ENCODE data around the gene MRGPRD.

MRGPRD gene

GRCh38 chr11:68946416-68947090 lies 34.2 kb downstream of the MRGPRD start:
- DNase-seq: no peak

DNA sequence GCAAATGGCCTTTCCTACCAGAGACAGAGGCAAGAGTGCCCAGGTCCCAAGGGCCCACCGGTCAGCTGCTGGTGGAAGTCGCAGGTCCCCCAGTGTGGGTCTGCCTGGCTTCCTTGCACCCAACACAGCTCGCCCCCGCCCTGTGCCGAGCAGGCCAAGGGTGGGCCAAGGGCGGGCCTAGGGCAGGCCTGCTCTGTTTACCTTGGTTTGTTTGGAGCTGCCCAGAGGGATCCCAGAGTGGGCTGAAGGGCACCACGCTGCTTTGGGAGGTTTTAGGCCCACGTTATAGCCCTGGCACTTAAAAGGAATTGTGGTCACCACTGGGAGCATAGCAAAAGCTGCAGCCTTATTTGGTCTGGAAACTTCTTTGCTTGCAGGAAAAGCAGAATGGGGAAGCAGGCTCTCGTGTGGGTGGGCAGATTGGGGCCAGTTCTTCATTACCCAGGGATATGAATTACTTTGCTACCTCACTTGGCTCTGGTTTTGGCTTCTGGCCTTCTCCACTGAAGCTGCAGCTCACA lies 38.0 kb downstream of the MRGPRD start:
- no peak for DNase-seq

GRCh38 chr11:68942095-68942620 lies 38.6 kb downstream of the MRGPRD start:
- no peak for DNase-seq

DNA sequence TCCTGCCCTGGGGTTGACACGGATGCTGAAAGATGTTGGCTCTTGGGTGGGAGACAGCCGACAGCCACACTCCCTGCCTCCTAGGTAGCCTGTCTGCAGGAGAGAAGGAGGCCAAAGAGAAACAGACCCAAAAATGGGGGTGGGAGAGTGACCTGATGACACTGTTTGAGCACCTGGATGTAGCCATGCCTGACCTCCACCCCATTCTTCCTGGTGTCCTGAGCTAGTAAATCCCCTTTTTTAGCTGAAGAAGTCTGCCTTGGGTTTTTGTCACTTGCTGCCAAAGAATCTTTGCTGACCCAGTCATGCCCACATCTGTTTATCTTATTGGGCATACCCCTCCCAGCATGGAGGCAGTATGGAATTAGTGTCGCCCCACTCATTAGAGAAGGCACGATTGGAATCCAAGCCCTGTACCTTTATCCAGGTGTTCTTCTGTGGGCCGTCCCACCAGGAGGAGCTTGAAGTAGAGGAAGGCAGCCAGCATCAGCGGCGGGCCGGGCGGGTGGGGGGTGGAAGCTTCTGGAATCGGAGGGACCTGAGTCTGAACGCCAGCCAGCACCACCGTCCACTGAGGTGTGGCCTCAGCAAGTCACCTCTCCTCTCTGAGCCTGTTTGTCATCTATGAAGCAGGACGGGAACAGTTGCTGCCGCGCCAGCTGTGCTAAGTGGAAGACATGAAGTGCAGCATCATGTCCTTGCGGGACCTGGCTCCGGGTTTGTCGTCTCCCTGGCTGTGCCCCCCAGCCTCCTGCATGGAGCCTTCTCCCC lies 39.3 kb downstream of the MRGPRD start:
- DNase-seq: no peak

DNA sequence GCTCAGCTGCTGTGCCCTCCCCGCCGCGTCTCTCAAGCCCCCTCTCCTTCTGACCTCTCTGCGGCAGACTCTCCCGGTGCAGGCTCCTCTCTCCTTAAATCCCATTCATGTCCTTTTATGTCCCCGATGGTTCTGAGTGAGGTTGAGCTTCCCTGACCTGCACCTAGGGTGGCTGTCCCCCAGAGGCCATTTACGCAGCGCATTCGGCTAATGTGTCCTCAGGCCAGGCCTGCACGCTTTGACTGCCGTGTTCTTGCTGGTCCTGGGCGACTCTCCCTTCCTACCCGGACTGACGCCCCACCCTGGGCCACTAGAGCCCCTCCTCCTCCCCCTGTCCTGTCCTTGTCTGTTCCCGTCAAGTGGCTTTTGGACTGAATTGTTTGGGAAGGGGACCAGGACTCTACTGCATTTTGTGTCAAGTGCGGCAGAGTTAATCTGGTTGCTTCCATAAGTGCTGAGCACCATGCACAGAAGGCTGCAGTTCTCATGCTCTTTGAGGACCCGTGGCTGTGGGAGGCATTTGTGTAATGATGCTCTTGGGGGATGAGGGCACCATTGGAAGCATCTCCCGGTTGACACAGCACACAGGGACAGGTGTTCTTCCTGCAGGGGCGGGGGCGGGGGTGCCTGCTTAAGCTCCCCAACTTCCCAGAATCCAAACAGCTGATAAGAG lies 40.0 kb downstream of the MRGPRD start:
- no peak for DNase-seq

- DNase-seq: no peak
Measured at GRCh38 chr11:68939583-68940555, 40.9 kb downstream of the MRGPRD start.

DNA sequence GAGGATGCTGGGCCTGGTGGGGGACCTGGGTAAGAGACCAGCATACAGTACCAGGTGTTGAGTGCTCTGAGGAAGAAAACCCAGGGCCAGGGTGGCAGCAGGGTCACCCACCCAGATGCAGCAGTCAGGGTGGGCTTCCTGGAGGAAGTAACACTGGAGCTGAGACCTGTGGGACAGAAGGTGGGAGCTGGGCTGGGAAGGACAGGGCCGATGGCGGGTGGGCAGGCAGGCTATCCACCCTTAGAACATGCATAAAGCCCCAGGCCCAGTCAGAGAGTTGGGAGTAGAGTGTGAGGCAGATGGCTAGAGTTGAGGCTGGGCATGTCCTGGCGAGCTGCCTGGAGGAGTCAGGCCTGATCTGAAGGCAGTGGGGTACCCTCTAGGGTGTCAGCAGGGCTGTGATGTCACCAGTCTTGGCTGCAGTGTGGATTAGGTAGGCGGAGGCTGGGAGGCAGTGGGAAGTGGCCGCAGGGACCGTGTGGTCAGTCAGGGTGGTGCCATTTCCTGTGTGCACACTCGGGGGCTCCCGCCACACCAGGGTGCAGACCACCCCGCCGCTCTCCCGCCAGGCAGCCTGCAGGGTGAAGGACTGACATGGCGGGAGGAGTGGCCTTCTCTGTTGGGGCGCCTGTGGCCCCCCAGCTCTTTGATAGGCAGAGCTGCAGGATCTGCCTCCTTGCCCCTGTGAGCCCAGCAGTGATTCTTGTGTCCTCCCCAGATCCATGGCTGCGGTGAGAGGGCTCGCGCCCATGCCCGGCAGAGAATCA lies 41.8 kb downstream of the MRGPRD start:
- DNase-seq: no peak

DNA sequence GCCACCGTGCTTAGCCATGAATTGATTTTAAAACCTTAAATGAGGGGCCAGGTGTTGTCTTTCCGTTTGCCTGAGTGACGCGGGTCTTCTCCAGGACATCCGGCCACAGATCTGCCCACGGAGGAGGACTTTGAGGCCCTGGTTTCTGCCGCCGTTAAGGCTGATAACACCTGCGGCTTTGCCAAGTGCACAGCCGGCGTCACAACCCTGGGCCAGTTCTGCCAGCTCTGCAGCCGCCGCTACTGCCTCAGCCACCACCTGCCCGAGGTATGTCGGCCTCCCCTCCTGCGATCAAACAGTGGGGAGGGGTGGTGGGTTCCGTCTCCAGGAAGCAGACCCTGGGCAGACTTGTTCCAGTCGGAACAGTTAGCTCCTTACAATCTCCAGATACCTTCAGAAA lies 42.7 kb downstream of the MRGPRD start:
- DNase-seq: no peak

DNA sequence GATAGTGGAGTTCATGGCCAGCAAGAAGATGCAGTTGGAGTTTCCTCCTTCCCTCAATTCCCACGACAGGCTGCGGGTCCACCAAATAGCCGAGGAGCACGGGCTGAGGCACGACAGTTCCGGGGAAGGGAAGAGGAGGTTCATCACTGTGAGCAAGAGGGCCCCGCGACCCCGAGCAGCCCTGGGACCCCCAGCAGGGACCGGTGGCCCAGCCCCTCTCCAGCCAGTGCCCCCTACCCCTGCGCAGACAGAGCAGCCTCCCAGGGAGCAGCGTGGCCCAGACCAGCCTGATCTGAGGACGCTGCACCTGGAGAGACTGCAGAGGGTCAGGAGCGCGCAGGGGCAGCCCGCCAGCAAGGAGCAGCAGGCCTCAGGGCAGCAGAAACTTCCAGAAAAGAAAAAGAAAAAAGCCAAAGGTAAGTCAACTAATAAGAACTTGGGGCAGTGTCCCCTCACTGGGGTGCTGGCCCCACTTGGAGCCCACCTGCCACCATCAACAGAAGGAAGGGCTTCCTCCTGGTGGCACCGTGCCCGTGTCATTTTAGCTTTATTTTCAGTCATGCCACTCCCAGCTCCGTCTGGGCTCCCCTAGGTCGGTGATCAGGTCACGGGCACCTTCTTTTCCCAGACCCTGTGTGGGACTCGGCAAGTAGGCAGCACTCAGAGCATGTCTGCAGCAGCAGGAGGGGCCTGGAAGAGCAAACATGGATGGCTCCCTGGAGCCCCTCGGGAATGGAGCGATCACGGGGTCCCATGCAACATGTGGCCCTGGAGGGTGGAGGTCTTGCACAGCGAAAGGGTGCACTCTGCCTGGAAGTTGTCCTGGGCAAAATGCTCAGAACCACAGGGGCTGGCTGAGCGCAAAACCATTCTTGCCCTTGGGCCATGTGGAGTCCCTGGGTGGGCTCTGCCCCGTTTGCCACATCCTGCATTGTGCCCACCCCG lies 43.8 kb downstream of the MRGPRD start:
- no peak for DNase-seq

- no peak for DNase-seq
Measured at GRCh38 chr11:68936358-68936636, 44.5 kb downstream of the MRGPRD start.

GRCh38 chr11:68935516-68936357 lies 45.0 kb downstream of the MRGPRD start:
- no peak for DNase-seq

DNA sequence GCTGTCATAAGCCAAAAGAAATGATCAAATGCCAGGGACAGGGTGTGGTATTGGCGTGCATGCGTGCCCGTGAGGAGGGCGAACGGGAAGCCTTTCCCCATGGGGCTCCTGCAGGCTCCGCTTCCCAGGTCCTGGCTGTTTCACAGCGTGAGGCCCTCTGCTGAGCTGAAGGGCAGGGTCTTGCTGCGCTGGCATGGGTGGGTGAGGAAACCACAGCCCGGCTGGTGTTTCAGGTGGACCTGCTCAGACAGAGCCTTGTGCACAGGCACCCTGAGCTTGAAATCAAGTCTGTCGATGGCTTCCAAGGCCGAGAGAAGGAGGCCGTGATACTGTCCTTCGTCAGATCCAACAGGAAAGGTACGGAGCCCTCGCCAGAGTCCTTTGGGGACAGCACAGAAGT lies 45.7 kb downstream of the MRGPRD start:
- DNase-seq: no peak

- DNase-seq: no peak
Measured at GRCh38 chr11:68934666-68935065, 46.1 kb downstream of the MRGPRD start.

DNA sequence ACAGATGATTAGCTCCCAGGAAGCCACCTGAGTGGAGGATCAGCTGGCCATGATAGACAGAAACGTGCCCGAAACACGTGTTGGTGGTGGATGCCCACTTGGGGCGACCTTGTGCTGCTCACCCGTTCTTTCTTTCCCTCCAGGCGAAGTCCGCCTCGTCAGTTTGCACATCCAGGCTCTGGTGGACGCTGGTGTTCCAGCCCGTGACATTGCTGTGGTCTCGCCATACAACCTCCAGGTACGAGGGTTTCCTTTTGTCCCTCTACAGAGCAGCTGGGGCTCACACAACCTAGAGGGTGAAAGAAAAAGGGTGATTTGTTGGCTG lies 46.5 kb downstream of the MRGPRD start:
- no peak for DNase-seq

GRCh38 chr11:68933605-68934320 lies 47.0 kb downstream of the MRGPRD start:
- no peak for DNase-seq

- no peak for DNase-seq
Measured at GRCh38 chr11:68932933-68933577, 47.7 kb downstream of the MRGPRD start.

DNA sequence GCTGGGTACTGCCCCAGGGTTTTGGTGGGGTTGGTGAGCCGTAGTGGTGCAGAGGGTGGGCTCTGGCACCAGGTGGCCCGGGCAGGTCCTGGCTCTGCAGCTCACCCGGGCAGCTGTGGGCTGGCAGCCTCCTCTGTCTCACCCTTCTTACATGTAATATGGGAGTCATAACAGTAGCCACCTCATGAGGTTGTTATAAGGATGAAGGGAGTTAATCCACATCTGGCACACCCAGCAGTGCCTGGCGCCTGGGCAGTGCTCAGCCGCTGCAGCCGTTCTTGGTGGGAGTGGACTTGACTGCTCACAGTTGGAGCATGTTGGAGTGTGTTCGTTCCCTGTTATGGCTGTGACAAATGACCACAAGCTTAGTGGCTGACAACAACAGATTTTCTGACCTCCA lies 48.4 kb downstream of the MRGPRD start:
- DNase-seq: no peak

DNA sequence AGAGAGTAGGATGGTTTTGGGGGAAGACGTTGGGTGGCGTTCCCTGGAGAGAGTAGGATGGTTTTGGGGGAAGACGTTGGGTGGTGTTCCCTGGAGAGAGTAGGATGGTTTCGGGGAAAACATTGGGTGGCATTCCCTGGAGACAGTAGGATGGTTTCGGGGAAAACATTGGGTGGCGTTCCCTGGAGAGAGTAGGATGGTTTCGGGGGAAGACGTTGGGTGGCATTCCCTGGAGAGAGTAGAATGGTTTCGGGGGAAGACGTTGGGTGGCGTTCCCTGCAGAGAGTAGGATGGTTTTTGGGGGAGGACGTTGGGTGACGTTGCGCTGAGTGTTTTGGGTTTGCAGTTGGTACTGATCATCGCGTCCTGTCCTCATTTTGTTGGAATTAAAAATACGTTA lies 48.9 kb downstream of the MRGPRD start:
- no peak for DNase-seq
